NCI-H2029 (cell line): ENCODE measurements around the gene APP.
"Not testable (repeated sequence)": the region's sequence is repeated elsewhere in the genome, so short reads cannot be mapped to it uniquely, and the experiment has no call there.

ENCODE experiments used
- DNase-seq: peaks from one replicate; lab custom pipeline; 2025; lab: John Stamatoyannopoulos, UW

Gene APP

DNA sequence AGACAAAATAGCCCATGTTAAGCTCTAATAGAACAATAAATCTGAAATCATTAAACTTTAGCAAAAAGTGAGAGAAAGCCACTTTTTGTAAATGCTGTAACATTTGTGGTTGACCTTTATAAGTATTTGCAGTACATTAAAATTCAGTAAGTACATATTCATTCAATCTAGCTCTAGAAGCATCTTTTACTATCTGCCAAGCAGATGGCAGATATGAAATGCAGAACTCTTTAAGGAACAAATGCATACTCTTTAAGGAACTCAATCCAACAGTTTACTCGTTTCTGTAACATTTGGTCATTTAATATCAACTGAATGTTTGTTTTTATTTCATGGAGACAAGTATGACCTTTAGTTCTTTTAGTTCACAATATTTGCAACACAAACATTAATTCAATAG lies 150.1 kb downstream of the APP start:
- no peak for DNase-seq

DNA sequence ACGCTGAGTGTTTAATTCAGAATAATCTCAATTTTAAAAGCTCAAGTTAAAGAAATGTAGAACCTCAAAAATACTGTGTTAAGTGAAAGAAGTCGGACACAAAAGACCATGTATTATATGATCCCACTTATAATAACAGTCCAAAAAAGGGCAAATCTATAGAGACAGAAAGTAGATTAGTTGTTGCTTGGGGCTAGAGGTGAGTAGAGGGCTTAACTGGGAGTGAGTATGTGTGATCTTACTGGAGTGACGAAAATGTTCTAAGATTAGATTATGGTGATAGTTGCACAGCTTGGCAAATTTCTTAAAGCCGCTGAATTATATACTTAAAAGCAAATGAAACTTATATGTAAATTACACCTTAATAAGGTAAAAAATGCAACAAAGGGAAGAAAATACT lies 150.5 kb downstream of the APP start:
- no peak for DNase-seq

- no peak for DNase-seq
These were observed 151.3 kb downstream of the APP start for GRCh38 chr21:26019236-26019635.

GRCh38 chr21:26013970-26014369 lies 156.6 kb downstream of the APP start:
- no peak for DNase-seq

- not testable (repeated sequence) for DNase-seq
These were observed 158.1 kb downstream of the APP start for GRCh38 chr21:26012482-26012881.

GRCh38 chr21:26011292-26011940 lies 159.2 kb downstream of the APP start:
- DNase-seq = no peak

GRCh38 chr21:26007951-26008498 lies 162.5 kb downstream of the APP start:
- peak; percentile 93 for DNase-seq

DNA sequence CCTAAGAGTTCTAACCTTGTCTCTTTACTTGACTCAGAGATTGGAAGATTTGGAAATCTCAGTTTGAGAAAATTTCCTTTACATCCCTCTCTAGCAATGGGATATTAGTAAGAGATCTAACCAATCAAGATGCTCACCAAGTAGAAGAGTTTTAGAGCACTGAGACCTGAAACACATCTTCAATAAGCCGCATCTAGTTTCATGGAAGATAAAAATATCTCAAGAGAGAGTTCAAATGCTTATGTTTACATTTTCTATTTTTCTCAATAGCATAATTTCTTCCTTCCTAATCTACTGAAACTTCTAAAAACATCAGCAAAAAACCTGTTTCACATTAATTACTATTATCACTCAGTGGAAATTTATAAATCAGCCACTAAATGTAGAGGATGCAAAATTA lies 165.1 kb downstream of the APP start:
- no peak for DNase-seq

- DNase-seq = no peak
These were observed 167.2 kb downstream of the APP start for GRCh38 chr21:26003404-26003803.

GRCh38 chr21:26001356-26001755 lies 169.2 kb downstream of the APP start:
- no peak for DNase-seq

GRCh38 chr21:25999921-26000582 lies 170.5 kb downstream of the APP start:
- DNase-seq = no peak

GRCh38 chr21:25997788-25998611 lies 172.6 kb downstream of the APP start:
- DNase-seq = peak; percentile 98

DNA sequence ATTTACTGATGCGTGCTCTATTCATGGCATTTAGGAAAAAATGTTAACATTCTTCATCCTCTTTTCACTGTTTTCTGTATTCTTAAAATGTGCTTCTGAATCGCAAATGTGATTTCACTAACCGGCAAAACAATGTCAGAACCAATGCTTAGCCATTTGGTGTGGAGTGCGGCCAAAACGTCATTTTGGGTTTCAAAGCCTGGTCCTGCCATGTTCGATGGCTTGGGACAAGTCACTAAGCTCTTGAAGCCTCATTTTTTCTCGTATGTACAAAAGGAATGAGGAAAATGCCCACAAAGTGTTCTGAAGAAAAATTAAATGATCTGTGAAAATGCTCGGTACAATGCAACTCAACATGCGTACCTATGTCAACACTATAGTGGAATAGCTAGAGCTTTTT lies 175.3 kb downstream of the APP start:
- no peak for DNase-seq

- DNase-seq = no peak
These were observed 175.8 kb downstream of the APP start for GRCh38 chr21:25994758-25995163.

DNA sequence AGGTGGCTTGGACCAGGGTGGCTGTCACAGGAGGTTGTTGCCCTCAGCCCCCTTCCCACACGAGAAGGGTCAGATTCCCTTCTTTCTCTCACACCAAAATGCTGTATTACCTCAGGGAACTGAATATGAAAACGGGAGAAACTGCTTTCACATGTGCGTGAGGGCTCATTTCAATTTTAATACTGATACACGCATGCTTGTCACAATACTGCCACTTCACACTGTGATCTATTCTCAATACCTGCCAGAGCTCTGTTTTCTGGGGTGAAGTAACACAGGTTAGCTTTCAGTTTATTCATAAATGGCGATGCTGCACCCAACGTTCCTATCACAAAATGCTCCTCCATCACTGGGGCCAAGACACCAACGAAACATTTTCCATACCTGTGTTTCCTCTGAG lies 181.8 kb downstream of the APP start:
- no peak for DNase-seq

- DNase-seq = no peak
These were observed 183.0 kb downstream of the APP start for GRCh38 chr21:25987531-25987930.

- DNase-seq = no peak
These were observed 183.6 kb downstream of the APP start for GRCh38 chr21:25986928-25987327.

DNA sequence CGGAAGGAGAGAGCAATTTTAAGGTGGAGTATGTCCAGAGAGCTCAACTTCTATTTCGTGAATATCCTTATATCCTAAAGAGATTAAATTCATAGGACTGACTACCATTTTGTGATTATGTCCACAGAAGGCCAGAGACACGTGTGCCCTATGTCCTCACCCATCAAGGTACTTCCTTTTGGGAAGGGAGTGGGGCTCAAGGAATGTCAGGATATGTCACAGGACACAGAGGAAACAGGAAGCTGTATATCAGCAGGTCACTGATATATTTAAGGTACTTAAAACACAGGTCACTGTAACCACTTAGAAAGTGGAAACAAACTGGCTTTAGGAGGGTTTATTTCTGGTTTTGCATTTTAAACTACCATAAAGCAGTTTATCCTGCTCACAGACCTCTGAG lies 184.6 kb downstream of the APP start:
- no peak for DNase-seq

GRCh38 chr21:25984538-25984937 lies 186.0 kb downstream of the APP start:
- DNase-seq = no peak

GRCh38 chr21:25983745-25984144 lies 186.8 kb downstream of the APP start:
- DNase-seq = no peak

- DNase-seq = no peak
These were observed 189.9 kb downstream of the APP start for GRCh38 chr21:25980710-25981109.

DNA sequence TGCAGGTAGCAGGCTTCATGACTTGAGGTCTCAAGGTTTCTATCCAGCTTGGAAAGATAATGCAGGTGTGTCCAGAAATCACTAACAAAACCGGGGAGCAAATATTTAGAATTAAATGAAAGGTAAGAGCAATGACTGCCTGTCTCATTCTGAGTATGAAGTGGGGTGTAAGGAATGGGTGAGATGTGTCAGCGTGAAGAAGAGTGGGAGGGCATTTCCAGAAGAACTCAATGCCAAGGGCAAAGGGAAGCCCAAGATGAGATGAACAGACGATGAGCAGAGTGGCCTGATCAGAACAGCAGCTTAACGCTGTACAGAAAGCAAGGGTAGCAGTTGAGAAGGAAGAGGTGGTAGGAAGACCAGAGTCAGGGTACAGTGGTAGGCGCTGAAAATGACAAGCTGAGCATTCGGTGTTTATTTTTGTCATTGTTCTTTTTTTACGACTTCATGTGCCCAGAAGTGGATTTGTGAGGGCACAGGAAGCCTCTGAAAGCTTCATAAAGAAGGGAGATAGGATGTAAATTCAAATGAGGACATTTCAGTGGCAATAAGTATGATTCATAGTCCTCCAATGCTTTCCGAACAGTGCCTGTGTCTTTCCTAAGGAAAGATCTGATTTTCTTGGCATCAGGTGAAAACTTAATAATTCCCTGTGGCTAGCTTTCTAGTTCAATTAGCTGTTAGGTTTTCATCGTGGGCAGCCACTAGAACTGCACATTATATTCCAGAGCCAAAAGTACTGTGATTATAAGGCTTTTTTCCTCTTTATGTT lies 190.5 kb downstream of the APP start:
- no peak for DNase-seq
